ENCODE data around the gene SMDT1. TPM values are rescaled to one million over a fixed set of nuclear protein-coding genes. Genes with fewer than 3 reads are reported as not detected.
"Not testable (repeated sequence)": the region's sequence is repeated elsewhere in the genome, so short reads cannot be mapped to it uniquely, and the experiment has no call there.

Gene SMDT1
- total RNA-seq, 2 donors from 2014 or later, result 119 to 151 TPM

GRCh38 chr22:42091455-42091782 is 11.9 kb downstream of the SMDT1 start:
- ATAC-seq, result no peak
- intact Hi-C loops (cut with DNase I), result loop anchor here in 1 of 2 donors (10.0 kb wide), 1 partner anchor 343 kb away; the partner anchor contains the start of gene NFAM1
- DNase-seq, result no peak

GRCh38 chr22:42101199-42101598 is 21.7 kb downstream of the SMDT1 start:
- ATAC-seq, result no peak
- intact Hi-C loops (cut with DNase I), result no loop called here
- DNase-seq, result no peak

- ATAC-seq; DNase-seq; intact Hi-C loops (cut with DNase I): not testable (repeated sequence)
Measured at GRCh38 chr22:42104332-42104860, 24.9 kb downstream of the SMDT1 start.

GRCh38 chr22:42108848-42109247 is 29.3 kb downstream of the SMDT1 start:
- ATAC-seq, result no peak
- intact Hi-C loops (cut with DNase I), result no loop called here
- DNase-seq, result no peak

- intact Hi-C loops (cut with DNase I), result loop anchor here (5.0 to 10.0 kb wide), 2 partner anchors 144 to 147 kb away; partner anchors contain the start of gene SEPTIN3 (in 2 of the 2)
- ATAC-seq (no peak), DNase-seq (no peak)
Measured at GRCh38 chr22:42111798-42112197, 32.3 kb downstream of the SMDT1 start.

- ATAC-seq, DNase-seq: not testable (repeated sequence)
- intact Hi-C loops (cut with DNase I), result loop anchor here (5.0 to 10.0 kb wide), 2 partner anchors 145 to 148 kb away; partner anchors contain the start of gene SEPTIN3 (in 2 of the 2)
Measured at GRCh38 chr22:42112793-42113192, 33.3 kb downstream of the SMDT1 start.

- no peak for DNase-seq
- intact Hi-C loops (cut with DNase I), result loop anchor here (5.0 to 10.0 kb wide), 2 partner anchors 147 to 150 kb away; partner anchors contain the start of gene SEPTIN3 (in 2 of the 2)
- peak in 1 of 2 donors; percentile 30 for ATAC-seq
Measured at GRCh38 chr22:42114721-42115120, 35.2 kb downstream of the SMDT1 start.

- not testable (repeated sequence) for DNase-seq, ATAC-seq
- intact Hi-C loops (cut with DNase I), result loop anchor here in 1 of 2 donors (10.0 kb wide), 1 partner anchor 151 kb away; the partner anchor contains the start of gene SEPTIN3
Measured at GRCh38 chr22:42115420-42115830, 35.9 kb downstream of the SMDT1 start.

GRCh38 chr22:42116848-42117424 is 37.4 kb downstream of the SMDT1 start:
- intact Hi-C loops (cut with DNase I), result loop anchor here in 1 of 2 donors (10.0 kb wide), 1 partner anchor 152 kb away; the partner anchor contains the start of gene SEPTIN3
- DNase-seq (no peak), ATAC-seq (peak in 1 of 2 donors; percentile 53)

- intact Hi-C loops (cut with DNase I); DNase-seq; ATAC-seq: not testable (repeated sequence)
Measured at GRCh38 chr22:42120231-42121021, 40.9 kb downstream of the SMDT1 start.

GRCh38 chr22:42123529-42123928 is 44.0 kb downstream of the SMDT1 start:
- DNase-seq; ATAC-seq; intact Hi-C loops (cut with DNase I): not testable (repeated sequence)

- intact Hi-C loops (cut with DNase I), result no loop called here
- DNase-seq (no peak), ATAC-seq (no peak)
Measured at GRCh38 chr22:42127606-42128005, 48.1 kb downstream of the SMDT1 start.

- ATAC-seq; DNase-seq; intact Hi-C loops (cut with DNase I): not testable (repeated sequence)
Measured at GRCh38 chr22:42128007-42128406, 48.5 kb downstream of the SMDT1 start.

GRCh38 chr22:42128776-42129694 is 49.5 kb downstream of the SMDT1 start:
- intact Hi-C loops (cut with DNase I); DNase-seq: not testable (repeated sequence)
- ATAC-seq, result peak in 1 of 2 donors; percentile 18

- ATAC-seq, result peak in 1 of 2 donors; percentile 22
- intact Hi-C loops (cut with DNase I); DNase-seq: not testable (repeated sequence)
Measured at GRCh38 chr22:42130182-42130581, 50.7 kb downstream of the SMDT1 start.

GRCh38 chr22:42130639-42131431 is 51.3 kb downstream of the SMDT1 start, which contains the start of gene CYP2D6:
TSS of gene CYP2D6 (minus strand) at chr22:42130810. CDS start at chr22:42130791, 19 bp downstream.
- intact Hi-C loops (cut with DNase I); DNase-seq: not testable (repeated sequence)
- ATAC-seq, result peak in 1 of 2 donors; percentile 5

GRCh38 chr22:42131562-42131961 is 52.1 kb downstream of the SMDT1 start:
- DNase-seq (no peak), ATAC-seq (no peak)
- intact Hi-C loops (cut with DNase I), result no loop called here

- ATAC-seq, result no peak
- intact Hi-C loops (cut with DNase I), result no loop called here
- no peak for DNase-seq
Measured at GRCh38 chr22:42132457-42132856, 53.0 kb downstream of the SMDT1 start.

Measured in left cardiac atrium (tissue), 4 donors.